GM12864 (cell line): ENCODE data around the gene RPSA.

Experiments used
- DNase-seq: peaks from one replicate; pipeline ENCODE4 v3.0.0-alpha.2; 2011; ENCODE audit warnings: low read depth
- H3K4me3 ChIP-seq: 2 replicates; pipeline ENCODE4 v1.5.1; 2011; ENCODE audit warnings: mild to moderate bottlenecking, low read depth, low read length, control low read depth
- TF ChIP-seq, protein P1 (sequence below): IDR thresholded peaks from 2 replicates; pipeline ENCODE4 v1.5.1; 2011; ENCODE audit warnings: low read depth, mild to moderate bottlenecking, moderate library complexity, low read length, control low read depth, inconsistent platforms; ENCODE audit errors: missing control alignments

The RPSA gene

DNA sequence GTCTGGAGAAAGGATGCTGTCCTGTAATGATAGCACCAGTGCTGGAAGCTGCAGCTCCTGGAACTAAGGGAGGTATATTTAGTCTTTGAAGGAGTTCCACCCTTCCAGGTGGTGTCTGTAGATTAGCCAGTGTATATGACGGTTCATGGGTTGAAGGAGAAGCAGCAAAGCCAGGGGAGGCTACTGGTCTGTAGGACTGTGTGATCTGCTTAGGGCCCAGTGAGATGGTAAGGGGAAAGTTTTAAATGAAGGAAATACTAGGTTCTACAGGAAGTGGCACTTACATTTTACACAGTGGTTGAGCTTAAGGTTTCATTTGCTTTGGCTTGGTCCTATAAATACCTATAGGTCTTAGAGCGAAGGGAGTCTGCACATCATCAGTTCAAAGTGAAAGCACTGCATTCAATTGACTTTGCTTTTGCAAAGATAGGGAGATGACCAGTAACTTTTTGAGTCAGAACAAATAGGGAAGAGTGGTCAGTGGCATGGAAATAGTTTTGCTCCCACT, 17.7 kb upstream of the RPSA start:
- peak overlapping the region; percentile 38 for H3K4me3 ChIP-seq
- DNase-seq: peak; percentile 81
- TF ChIP-seq, protein P1, sequence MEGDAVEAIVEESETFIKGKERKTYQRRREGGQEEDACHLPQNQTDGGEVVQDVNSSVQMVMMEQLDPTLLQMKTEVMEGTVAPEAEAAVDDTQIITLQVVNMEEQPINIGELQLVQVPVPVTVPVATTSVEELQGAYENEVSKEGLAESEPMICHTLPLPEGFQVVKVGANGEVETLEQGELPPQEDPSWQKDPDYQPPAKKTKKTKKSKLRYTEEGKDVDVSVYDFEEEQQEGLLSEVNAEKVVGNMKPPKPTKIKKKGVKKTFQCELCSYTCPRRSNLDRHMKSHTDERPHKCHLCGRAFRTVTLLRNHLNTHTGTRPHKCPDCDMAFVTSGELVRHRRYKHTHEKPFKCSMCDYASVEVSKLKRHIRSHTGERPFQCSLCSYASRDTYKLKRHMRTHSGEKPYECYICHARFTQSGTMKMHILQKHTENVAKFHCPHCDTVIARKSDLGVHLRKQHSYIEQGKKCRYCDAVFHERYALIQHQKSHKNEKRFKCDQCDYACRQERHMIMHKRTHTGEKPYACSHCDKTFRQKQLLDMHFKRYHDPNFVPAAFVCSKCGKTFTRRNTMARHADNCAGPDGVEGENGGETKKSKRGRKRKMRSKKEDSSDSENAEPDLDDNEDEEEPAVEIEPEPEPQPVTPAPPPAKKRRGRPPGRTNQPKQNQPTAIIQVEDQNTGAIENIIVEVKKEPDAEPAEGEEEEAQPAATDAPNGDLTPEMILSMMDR: no peak

DNA sequence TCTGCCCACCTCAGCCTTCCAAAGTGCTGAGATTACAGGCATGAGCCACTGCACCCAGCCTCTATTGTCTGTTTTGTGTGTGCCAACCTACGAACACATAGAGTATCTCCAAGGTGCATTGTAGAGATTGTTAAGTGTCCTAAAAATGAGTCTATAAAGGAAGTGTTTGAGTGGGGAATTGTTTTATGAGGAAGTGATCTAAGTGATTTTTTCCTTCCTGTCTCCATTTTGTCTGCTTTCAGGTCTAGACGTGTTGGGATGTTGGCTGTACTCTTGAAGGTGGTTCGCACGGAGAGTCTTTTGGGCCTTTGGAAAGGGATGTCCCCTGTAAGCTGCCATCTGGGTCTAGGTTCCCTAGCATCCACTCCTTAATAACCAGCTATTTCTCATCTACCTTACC, 16.3 kb upstream of the RPSA start:
- TF ChIP-seq, protein P1: no peak
- DNase-seq: no peak
- no peak overlapping the region for H3K4me3 ChIP-seq

DNA sequence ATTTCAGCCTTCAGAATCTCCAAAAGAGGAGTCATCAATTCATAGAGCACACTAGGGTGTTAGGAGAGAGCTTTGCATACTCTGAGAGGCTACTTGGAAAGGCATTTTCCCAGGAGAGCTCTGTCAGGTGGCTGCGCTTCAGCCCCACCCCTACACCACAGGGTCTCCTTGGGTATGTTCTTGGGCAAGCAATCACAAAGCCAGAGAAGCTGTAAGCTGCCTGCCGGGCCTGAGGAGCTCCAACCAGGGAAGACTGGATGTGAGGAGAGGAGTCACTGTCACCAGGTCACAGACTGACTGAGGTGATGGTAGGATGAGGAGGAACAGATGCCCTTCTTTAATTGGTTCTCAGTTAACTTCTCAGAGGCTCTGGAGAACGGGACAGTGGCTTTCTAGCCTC, 9.8 kb upstream of the RPSA start:
- no peak overlapping the region for H3K4me3 ChIP-seq
- no peak for DNase-seq
- TF ChIP-seq, protein P1: no peak

DNA sequence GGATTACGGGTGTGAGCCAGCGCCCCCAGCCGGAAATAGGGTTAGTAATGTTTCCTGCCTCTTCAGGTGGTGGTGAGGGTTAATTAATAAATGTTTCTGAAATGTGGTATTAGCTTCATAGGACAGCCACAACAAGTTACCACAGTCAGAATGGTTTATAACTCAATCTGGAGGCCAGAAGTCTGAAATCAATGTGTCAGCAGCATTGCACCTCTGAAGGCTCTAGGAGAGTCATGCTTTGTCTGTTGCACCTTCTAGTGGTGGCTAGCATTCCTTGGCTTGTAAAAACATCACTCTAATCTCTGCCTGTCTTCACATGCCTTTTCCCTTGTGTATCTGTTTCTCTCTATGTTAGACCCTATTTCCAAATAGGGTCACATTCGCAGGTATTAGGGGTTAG, 7.8 kb upstream of the RPSA start:
- DNase-seq: no peak

GRCh38 chr3:39401983-39402382, 4.5 kb upstream of the RPSA start:
- DNase-seq: no peak
- TF ChIP-seq, protein P1: no peak
- no peak overlapping the region for H3K4me3 ChIP-seq

More for the DNA sequence above, 7.8 kb upstream of the RPSA start:
- TF ChIP-seq, protein P1: no peak
- H3K4me3 ChIP-seq: no peak overlapping the region

GRCh38 chr3:39404943-39405686, 1.4 kb upstream of the RPSA start:
- DNase-seq: no peak
- TF ChIP-seq, protein P1: no peak
- H3K4me3 ChIP-seq: no peak overlapping the region

DNA sequence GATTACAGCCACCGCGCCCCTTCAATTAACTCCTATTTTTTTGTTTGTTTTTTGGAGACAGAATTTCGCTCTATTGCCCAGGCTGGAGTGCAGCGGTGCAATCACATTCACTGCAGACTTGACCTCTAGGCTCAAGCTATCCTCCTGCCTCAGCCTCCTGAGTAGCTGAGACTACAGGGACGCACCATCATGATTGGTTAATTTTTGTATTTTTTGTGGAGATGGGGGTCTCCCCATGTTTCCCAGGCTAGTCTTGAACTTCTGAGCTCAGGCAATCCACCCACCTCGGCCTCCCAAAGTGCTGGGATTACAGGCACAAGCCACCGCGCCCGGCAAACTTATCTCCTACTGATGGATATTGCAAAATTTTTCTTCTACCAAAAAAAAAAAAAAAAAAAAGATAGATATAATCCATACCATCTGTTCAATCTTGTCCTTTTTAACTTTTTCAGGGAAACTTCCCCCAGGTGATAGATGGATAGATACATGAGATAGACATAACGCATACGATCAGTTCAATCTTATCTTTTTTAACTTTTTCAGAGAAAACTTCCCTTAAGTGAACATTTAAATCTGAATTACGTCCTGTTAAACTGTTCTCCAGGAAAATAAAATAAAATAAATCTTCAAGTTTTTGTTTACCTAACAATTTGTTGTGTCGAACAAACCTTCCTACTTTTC, 693 bp upstream of the RPSA start:
- peak overlapping the region; percentile 97 for H3K4me3 ChIP-seq
- TF ChIP-seq, protein P1: no peak
- no peak for DNase-seq
